Measurements from ENCODE around the gene SV2C.
"Not testable (repeated sequence)": the region's sequence is repeated elsewhere in the genome, so short reads cannot be mapped to it uniquely, and the experiment has no call there.

SV2C gene

DNA sequence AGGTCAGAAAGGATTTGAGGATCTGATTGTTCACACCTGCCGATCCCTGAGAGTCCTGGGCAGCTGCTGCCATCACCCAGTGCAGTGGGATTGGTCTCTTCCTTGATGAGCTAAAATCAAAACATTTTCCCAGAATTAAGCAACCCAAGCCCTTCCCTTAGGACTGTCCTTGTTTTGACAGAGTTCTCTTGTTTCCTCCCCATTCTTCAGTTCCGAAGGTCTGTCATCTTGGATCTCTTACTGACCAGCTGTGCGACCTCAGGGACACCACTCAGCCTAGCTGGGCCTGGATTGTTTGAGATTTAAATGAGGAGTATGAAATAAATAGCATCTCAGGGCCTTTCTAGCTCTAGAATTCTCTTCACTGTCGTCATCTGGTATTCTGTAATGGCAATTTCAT, 229.6 kb downstream of the SV2C start (continued):
- TF ChIP-seq, protein P1, sequence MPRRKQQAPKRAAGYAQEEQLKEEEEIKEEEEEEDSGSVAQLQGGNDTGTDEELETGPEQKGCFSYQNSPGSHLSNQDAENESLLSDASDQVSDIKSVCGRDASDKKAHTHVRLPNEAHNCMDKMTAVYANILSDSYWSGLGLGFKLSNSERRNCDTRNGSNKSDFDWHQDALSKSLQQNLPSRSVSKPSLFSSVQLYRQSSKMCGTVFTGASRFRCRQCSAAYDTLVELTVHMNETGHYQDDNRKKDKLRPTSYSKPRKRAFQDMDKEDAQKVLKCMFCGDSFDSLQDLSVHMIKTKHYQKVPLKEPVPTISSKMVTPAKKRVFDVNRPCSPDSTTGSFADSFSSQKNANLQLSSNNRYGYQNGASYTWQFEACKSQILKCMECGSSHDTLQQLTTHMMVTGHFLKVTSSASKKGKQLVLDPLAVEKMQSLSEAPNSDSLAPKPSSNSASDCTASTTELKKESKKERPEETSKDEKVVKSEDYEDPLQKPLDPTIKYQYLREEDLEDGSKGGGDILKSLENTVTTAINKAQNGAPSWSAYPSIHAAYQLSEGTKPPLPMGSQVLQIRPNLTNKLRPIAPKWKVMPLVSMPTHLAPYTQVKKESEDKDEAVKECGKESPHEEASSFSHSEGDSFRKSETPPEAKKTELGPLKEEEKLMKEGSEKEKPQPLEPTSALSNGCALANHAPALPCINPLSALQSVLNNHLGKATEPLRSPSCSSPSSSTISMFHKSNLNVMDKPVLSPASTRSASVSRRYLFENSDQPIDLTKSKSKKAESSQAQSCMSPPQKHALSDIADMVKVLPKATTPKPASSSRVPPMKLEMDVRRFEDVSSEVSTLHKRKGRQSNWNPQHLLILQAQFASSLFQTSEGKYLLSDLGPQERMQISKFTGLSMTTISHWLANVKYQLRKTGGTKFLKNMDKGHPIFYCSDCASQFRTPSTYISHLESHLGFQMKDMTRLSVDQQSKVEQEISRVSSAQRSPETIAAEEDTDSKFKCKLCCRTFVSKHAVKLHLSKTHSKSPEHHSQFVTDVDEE (CRISPR knock-in tag; IDR thresholded peaks at IDR 0.05): no peak

DNA sequence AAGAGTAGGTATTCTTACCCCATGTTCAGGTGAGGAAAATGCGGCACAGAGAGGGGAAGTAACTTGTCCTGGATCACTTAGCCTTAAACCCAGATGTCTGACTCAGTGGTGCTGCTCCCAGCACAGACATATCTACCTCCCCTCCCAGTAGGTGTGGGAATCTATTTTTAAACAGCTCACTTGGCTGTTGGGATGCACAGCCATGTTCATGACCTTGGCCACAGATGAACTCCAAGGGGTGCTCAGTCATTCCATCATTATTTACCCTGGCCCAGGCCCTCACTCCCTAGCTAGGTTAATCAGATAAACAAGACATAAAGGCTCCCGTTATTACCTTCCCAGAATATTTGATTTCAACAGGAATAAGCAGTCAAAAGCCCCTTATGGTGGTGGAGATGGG, 231.5 kb downstream of the SV2C start:
- TF ChIP-seq TCF4 (CRISPR knock-in tag; IDR thresholded peaks at IDR 0.05; ENCODE audit: borderline replicate concordance): no peak
- no peak for TF ChIP-seq BACH2 (CRISPR knock-in tag; IDR thresholded peaks at IDR 0.05; ENCODE audit: borderline replicate concordance)
- no peak for TF ChIP-seq ZNF70 (CRISPR knock-in tag; IDR thresholded peaks at IDR 0.05)
- no peak for TF ChIP-seq ZC3H10 (CRISPR knock-in tag; IDR thresholded peaks at IDR 0.05)
- no peak for TF ChIP-seq TOX (CRISPR knock-in tag; IDR thresholded peaks at IDR 0.05; ENCODE audit: borderline replicate concordance)
- TF ChIP-seq RARB (CRISPR knock-in tag; IDR thresholded peaks at IDR 0.05): no peak
- no peak for TF ChIP-seq OSR1 (CRISPR knock-in tag; IDR thresholded peaks at IDR 0.05)
- TF ChIP-seq ARNTL (CRISPR knock-in tag; IDR thresholded peaks at IDR 0.05; ENCODE audit: borderline replicate concordance, low read depth): no peak
- TF ChIP-seq ZNF8 (CRISPR knock-in tag; IDR thresholded peaks at IDR 0.05): no peak
- ATAC-seq: no peak

DNA sequence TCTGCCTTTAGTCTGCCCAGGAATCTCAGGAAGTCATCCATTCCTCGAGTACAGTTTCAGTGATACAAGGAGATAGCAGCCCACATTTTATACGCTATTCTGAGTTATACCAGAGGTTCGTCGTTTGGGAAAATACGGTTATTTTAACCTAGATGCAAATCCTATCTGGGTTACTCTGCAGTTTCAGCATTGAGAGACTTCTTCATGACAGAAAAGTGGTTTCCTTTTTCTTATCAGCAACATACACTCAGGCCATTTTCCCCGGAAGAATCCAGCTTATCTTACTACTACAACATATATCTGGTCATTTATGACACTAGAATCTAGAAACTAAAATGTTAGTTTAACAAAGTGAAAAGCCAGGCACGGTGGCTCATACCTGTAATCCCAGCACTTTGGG, 236.5 kb downstream of the SV2C start:
- TF ChIP-seq ZFP3 (CRISPR knock-in tag; IDR thresholded peaks at IDR 0.05): no peak
- no peak for TF ChIP-seq RARB (CRISPR knock-in tag; IDR thresholded peaks at IDR 0.05)
- no peak for ATAC-seq

DNA sequence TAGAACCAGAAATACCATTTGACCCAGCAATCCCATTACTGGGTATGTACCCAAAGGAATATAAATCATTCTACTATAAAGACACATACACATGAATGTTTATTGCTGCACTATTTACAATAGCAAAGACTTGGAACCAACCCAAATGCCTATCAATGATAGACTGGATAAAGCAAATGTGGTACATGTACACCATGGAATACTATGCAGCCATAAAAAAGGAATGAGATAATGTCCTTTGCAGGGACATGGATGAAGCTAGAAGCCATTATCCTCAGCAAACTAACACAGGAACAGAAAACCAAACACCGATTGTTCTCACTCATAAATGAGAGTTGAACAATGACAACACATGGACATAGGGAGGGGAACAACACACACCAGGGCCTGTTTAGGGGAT, 240.3 kb downstream of the SV2C start:
- not testable (repeated sequence) for ATAC-seq
- TF ChIP-seq ZNF8 (CRISPR knock-in tag; IDR thresholded peaks at IDR 0.05): peak; percentile 82

DNA sequence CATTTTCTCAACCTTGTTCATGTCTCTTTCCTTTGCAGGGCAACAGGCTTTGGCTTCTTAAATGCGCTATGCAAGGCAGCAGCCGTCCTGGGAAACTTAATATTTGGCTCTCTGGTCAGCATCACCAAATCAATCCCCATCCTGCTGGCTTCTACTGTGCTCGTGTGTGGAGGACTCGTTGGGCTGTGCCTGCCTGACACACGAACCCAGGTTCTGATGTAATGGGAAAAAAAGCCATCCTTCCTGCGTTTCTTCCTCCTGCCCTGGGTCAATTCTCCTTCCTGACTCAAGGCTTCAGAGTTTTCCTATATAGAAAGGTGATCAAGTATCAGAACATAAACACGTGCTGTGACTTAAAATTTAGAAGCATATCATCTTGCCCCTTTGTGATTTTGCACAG, 242.1 kb downstream of the SV2C start:
- no peak for ATAC-seq
- TF ChIP-seq, protein P1 (CRISPR knock-in tag; IDR thresholded peaks at IDR 0.05): no peak
- no peak for TF ChIP-seq RARB (CRISPR knock-in tag; IDR thresholded peaks at IDR 0.05)
- no peak for TF ChIP-seq ZC3H10 (CRISPR knock-in tag; IDR thresholded peaks at IDR 0.05)
- TF ChIP-seq, protein P2, sequence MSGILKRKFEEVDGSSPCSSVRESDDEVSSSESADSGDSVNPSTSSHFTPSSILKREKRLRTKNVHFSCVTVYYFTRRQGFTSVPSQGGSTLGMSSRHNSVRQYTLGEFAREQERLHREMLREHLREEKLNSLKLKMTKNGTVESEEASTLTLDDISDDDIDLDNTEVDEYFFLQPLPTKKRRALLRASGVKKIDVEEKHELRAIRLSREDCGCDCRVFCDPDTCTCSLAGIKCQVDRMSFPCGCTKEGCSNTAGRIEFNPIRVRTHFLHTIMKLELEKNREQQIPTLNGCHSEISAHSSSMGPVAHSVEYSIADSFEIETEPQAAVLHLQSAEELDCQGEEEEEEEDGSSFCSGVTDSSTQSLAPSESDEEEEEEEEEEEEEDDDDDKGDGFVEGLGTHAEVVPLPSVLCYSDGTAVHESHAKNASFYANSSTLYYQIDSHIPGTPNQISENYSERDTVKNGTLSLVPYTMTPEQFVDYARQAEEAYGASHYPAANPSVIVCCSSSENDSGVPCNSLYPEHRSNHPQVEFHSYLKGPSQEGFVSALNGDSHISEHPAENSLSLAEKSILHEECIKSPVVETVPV (CRISPR knock-in tag; IDR thresholded peaks at IDR 0.05): no peak
- no peak for TF ChIP-seq ZFP30 (CRISPR knock-in tag; IDR thresholded peaks at IDR 0.05)
- TF ChIP-seq ZFP3 (CRISPR knock-in tag; IDR thresholded peaks at IDR 0.05): no peak
- no peak for TF ChIP-seq ZNF565 (CRISPR knock-in tag; conservative IDR thresholded peaks at IDR 0.05; ENCODE audit: low read depth)
- no peak for TF ChIP-seq ZNF70 (CRISPR knock-in tag; IDR thresholded peaks at IDR 0.05)
- TF ChIP-seq OSR1 (CRISPR knock-in tag; IDR thresholded peaks at IDR 0.05): no peak
- TF ChIP-seq ESRRG (CRISPR knock-in tag; IDR thresholded peaks at IDR 0.05): no peak
- no peak for TF ChIP-seq ZNF8 (CRISPR knock-in tag; IDR thresholded peaks at IDR 0.05)
- no peak for TF ChIP-seq PPARA (CRISPR knock-in tag; IDR thresholded peaks at IDR 0.05; ENCODE audit: borderline replicate concordance)
- no peak for TF ChIP-seq ISL1 (CRISPR knock-in tag; IDR thresholded peaks at IDR 0.05)
- TF ChIP-seq SNAI2 (CRISPR knock-in tag; IDR thresholded peaks at IDR 0.05): no peak
- TF ChIP-seq, protein P3, sequence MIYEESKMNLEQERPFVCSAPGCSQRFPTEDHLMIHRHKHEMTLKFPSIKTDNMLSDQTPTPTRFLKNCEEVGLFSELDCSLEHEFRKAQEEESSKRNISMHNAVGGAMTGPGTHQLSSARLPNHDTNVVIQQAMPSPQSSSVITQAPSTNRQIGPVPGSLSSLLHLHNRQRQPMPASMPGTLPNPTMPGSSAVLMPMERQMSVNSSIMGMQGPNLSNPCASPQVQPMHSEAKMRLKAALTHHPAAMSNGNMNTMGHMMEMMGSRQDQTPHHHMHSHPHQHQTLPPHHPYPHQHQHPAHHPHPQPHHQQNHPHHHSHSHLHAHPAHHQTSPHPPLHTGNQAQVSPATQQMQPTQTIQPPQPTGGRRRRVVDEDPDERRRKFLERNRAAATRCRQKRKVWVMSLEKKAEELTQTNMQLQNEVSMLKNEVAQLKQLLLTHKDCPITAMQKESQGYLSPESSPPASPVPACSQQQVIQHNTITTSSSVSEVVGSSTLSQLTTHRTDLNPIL (CRISPR knock-in tag; IDR thresholded peaks at IDR 0.05; ENCODE audit: low read depth): no peak

Measured in SK-N-SH treated with all-trans-retinoic acid at 6 μM for 48 hours (cell line).